ENCODE measurements around the gene KIAA0753.

DNA sequence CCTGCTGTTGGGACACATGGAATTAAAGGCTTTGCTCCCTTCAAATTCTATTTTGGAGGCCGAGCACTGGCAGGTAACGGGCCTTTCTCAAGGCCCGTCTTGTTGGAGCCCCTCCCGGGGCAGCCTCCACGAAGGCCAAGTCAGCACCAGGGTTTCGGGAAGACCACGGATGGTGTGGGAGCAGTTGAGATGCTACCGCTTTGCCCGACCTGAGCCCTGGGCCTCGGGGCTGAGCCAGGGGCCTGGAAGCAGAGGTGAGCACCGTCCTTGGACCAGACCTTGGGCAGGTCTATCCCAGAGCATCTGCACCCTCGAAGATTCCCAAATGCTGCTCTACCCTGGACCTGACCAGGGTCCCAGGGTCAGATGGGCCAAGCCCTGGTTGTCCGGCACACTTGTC, 34.1 kb upstream of the KIAA0753 start:
- TF ChIP-seq POLR2A (IDR thresholded peaks at IDR 0.05; ENCODE audit: borderline replicate concordance, extremely low read depth, insufficient read depth, insufficient read length) (no peak), CTCF (IDR thresholded peaks at IDR 0.05 in 2 of 3, conservative IDR thresholded peaks at IDR 0.05 in 1 of 3; ENCODE audit: borderline replicate concordance in 1 of 3, insufficient read depth in 1 of 3, low read depth in 2 of 3, low read length in 2 of 3) (no peak)
- TF ChIP-seq, protein P1, sequence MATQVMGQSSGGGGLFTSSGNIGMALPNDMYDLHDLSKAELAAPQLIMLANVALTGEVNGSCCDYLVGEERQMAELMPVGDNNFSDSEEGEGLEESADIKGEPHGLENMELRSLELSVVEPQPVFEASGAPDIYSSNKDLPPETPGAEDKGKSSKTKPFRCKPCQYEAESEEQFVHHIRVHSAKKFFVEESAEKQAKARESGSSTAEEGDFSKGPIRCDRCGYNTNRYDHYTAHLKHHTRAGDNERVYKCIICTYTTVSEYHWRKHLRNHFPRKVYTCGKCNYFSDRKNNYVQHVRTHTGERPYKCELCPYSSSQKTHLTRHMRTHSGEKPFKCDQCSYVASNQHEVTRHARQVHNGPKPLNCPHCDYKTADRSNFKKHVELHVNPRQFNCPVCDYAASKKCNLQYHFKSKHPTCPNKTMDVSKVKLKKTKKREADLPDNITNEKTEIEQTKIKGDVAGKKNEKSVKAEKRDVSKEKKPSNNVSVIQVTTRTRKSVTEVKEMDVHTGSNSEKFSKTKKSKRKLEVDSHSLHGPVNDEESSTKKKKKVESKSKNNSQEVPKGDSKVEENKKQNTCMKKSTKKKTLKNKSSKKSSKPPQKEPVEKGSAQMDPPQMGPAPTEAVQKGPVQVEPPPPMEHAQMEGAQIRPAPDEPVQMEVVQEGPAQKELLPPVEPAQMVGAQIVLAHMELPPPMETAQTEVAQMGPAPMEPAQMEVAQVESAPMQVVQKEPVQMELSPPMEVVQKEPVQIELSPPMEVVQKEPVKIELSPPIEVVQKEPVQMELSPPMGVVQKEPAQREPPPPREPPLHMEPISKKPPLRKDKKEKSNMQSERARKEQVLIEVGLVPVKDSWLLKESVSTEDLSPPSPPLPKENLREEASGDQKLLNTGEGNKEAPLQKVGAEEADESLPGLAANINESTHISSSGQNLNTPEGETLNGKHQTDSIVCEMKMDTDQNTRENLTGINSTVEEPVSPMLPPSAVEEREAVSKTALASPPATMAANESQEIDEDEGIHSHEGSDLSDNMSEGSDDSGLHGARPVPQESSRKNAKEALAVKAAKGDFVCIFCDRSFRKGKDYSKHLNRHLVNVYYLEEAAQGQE (IDR thresholded peaks at IDR 0.05; ENCODE audit: low read depth): no peak
